HCEC 1CT (cell line): ENCODE measurements around the gene GALM.
"Not testable (repeated sequence)": the region's sequence is repeated elsewhere in the genome, so short reads cannot be mapped to it uniquely, and the experiment has no call there.

ENCODE experiments used
- DNase-seq: peaks from one replicate; pipeline ENCODE4 v3.0.0-alpha.2; 2017

GALM gene

DNA sequence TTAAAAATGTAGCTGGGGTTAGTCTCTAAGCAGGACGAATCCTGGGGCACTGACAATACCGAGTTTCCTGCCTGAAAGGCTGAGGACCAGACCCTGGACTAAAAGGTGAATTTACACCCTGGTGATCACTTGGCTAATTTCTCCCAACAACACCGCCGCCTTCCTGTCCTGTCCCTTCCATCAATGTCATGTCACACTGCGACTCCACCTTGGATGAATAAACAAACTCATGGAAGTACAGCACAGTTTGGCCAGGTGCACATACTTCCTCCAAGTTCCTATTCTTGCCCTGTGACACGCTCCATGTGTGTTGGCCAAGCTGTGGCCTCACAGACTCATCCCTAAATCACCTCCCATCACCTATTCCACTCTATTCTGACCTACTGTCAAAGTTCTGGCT is 15.9 kb upstream of the GALM start:
- no peak for DNase-seq

- DNase-seq: no peak
Measured at GRCh38 chr2:38650717-38651116, 15.2 kb upstream of the GALM start.

GRCh38 chr2:38652431-38653273 is 13.3 kb upstream of the GALM start:
- DNase-seq: no peak

- DNase-seq: no peak
Measured at GRCh38 chr2:38653380-38653714, 12.6 kb upstream of the GALM start.

DNA sequence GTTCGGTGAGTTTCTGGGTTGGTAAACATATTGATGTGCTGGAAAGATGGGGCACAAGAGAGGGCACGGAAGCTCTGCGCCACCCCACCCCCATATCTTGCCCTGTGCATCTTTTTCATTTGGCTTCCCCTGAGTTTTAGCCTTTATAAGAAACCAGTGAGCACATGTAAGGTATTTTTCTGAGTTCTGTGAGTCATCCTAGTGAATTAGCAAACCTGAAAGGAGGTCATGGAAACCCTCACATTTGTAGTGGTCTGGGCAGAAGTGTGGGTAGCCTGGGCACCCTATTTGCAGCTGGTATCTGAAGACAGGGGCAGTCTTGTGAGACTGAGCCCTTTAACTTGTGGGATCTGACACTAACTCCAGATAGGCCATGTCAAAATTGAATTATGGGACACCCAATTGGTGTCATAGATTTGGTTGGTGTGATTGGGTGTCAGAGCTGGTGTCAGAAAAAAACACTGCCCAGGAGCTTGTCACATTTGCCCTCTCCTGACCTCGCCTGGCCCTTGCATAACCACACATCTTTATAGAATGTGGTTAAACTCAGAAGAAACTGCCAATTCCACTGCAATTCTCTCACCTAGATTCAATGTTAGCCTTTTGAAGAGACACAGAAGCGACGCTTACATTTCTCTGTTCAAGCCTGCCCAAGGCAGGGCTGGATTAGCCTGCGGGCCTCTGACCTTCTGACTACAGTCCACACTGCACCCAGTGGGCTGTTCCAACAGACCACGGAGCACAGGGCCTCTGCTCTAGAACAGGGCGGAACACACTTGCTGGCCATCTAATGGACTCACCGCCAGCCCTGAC is 12.0 kb upstream of the GALM start:
- DNase-seq: no peak

GRCh38 chr2:38654528-38655381 is 11.2 kb upstream of the GALM start:
- DNase-seq: no peak

DNA sequence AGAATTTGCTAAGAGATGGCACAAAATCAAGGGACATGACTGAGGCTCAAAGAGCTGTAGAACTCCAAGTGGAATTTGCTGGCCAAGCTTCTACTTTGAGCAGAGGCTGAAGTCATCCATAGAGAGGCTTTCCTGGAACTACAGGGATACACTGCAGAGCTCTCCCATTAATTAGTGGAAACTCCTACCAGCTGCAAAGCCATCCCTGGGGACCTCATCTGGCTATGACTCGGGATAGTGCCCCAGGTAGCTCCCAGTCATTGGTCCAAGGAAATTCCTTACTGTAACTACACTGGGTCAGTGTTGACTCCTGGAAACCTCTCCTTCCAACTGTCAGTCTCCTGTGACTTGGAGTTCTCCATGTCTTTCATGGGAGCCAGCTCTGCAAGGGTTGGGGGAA is 10.5 kb upstream of the GALM start:
- DNase-seq: no peak

- DNase-seq: no peak
Measured at GRCh38 chr2:38656866-38657480, 8.9 kb upstream of the GALM start.

DNA sequence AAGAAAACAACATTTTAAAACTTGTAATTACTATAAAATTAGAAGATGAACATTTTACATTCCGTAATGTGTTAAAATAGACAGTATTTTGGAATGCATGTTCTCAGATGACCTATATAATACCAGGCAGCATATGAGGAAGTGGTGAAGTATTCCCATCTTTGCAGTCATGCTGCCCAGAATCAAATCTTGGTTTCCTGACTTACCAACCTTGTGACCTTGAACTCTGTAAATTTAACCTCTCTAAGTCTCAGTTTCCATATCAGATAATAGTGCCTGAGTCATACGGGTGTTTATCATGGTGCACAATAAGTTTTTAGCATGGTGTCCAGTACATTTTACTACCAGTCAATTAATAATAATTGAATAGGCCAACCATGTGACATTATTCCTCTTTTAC is 7.3 kb upstream of the GALM start:
- no peak for DNase-seq

DNA sequence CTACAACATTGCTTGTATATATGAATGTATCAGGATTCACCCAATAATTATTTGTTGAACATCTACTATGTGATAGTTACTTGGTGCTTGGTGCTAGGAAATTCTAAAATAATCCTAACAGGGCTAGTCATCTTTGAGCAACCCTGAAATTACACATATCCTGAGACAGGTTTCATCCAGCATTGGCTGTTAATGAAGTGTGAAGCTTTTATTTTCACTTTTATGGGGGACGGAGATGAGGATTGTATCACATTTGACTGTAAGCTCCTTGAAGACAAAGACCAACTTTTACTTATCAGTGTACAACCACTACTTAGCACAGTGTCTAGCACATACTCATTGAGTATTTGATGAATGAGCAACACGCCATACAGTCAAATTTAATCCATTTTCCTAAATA is 6.8 kb upstream of the GALM start:
- no peak for DNase-seq

DNA sequence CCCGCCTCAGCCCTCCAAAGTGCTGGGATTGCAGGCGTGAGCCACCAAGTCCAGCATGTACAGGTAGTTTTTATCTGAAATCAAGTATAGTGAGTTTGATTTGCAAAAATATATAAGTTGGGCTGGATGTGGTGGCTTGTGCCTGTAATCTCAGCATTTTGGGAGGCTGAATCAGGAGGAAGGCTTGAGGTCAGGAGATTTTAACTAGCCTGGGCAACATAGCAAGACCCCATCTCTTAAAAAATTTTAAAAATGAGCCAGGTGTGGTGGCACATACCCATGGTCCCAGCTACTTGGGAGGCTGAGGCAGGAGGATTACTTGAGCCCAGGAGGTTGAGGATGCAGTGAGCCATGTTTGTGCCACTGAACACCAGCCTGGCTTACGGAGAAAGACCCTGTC is 5.6 kb upstream of the GALM start:
- DNase-seq: no peak

DNA sequence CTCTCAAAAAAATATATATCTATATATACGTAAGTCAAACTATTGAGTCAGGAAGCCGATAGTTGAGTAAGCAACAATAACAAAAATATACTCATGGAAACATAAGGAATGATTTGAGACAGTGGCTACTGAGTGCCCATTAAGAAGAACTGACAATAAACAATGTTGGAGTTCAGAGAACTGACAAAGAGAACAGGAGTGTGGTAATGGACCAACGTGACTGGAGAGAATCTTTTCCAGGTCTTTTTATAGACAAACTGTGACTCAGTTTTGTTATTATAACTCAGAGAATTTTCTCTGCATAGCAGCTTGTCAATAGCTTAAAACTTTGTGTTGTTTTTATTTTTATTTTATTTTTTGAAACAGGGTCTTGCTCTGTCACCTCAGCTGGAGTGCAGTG is 4.6 kb upstream of the GALM start:
- no peak for DNase-seq

DNA sequence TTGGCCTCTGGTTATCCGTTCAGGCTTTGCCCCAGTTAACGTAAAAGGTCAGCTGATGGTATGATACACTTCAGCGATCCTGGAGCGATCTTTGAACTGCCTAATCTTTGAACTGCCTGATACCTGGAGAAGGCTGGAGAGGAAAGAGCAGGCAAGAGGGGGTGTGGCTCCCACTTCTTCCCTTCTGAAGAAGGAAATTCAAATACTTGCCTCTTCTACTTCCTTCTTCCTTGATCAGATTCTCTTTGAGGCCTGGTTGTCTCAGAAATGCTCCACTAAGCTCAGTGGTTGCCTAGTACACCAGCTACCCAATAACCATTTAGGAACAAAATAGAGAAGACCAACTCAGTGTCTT is 619 bp downstream of the GALM start:
- peak; percentile 14 for DNase-seq

DNA sequence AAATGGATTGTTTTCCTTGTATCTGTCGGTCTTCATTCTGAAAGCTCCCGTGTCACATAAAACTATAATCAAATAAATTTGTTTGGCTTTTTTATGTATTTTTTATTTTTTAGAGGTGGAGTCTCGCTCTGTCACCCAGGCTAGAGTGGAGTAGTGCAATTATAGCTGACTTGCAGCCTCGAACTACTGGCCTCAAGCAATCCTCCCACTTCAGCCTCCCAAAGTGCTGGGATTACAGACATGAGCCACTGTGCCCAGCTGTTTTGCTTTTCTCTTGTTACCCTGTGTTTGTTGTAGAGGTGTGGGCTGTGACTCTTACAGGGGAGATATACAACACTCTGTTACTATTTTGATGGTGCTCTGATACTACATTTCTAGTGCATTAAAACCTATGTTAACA is 2.2 kb downstream of the GALM start:
- no peak for DNase-seq

DNA sequence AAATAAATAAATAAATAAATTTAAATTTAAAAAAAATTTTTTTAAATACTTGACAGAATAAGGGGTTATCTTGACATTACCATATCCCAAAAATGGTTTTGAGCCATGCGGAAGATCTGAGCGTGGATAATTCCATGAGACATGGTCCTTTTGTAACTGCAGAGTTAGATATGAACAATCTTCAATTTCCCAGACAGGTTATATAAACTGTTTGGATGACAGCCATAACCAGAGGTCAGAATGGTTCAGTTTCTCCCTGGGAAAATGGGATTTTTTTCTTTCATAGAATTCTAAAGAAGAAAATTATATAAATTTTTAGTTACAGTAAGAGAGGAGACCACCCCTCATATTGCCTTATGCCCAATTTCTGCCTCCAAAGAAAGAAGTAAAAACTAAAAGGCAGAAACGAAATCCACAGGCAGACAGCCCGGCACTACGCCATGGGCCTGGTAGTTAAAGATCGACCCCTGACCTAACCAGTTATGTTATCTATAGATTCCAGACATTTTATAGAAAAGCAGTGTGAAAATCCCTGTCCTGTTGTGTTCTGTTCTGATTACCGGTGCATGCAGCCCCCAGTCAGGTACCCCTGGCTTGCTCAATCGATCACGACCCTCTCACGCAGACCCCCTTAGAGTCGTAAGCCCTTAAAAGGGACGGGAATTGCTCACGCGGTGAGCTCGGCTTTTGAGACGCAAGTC is 3.0 kb downstream of the GALM start:
- no peak for DNase-seq

DNA sequence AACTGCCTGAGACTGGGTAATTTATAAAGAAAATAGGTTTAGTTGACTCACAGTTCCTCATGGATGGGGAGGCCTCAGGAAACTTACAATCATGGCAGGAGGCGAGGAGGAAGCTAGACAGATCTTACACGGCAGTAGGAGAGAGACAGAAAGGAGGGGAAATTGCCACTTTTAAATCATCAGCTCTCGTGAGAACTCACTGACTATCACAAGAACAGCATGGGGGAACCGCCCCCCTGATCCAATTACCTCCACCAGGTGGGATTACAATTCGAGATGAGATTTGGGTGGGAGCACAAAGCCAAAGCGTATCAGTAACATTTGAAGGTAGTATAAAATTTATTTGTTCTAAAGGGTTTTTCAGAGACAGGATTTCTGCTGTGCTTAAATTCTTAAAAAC is 5.4 kb downstream of the GALM start:
- DNase-seq: no peak

- no peak for DNase-seq
Measured at GRCh38 chr2:38671946-38672345, 6.0 kb downstream of the GALM start.

- DNase-seq: no peak
Measured at GRCh38 chr2:38672445-38673391, 6.8 kb downstream of the GALM start.

DNA sequence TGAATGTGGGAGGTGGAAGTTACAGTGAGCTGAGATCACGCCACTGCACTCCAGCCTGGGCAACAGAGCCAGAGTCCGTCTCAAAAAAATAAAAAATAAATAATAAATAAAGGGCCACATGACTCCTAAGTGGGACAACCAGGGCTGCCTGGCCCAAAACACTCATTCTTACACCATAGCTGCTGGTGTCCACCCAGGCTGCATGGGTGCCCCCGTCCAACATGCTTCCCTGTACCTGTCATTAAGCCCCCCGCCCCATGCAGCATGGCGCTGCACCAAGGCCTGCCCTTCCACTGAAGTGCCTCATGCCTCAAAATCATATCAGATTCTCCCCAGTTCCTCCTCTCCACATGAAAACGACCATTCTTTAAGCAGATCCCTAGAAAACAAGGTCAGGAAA is 10.8 kb downstream of the GALM start:
- DNase-seq: no peak

DNA sequence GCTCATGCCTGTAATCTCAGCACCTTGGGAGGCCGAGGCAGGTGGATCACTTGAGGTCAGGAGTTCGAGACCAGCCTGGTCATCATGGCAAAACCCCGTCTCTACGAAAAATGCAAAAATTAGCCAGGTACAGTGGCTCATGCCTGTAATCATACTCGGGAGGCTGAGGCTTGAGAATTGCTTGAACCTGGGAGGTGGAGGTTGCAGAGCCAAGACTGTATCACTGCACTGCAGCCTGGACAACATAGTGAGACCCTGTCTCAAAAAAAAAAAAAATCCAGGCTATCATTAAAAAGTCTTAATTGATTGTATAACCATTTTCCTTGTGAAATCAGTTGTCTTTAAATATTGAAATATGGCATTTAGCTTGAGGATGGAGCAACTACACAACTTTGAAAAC is 15.0 kb downstream of the GALM start:
- DNase-seq: not testable (repeated sequence)

DNA sequence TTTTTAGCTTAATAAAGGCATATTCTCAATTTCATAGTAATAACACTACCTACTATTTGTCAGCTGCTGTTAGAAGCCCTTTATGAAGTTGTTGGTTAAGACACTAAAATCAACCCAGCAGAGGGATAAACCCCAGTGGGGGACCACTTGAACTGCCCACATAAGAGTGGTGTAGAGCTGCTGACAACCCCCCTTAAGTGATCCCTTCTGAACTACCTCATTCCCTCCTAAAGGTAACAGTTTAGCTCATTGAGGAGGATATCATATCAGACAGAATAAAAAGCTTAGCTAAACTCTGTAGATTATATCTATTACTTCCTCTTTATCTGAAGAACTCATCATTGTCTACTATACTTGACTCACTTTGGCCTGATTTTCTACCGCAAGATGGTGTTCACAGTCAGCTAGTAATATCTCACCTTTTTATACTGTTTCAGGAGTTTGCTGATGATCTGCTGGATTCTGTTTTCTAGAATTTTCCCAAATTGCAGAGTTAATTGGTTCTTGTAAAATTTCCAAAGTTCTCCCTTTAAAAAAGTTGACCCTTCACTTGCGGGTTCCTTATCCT is 16.2 kb downstream of the GALM start:
- DNase-seq: no peak
